ENCODE data around the gene STARD3NL. TPM values are rescaled to one million over a fixed set of nuclear protein-coding genes. Genes with fewer than 3 reads are reported as not detected.
"Not testable (repeated sequence)": the region's sequence is repeated elsewhere in the genome, so short reads cannot be mapped to it uniquely, and the experiment has no call there.

The STARD3NL gene
- total RNA-seq, 4 donors from 2014 or later: 2.6 to 41.4 (median 28.6) TPM

DNA sequence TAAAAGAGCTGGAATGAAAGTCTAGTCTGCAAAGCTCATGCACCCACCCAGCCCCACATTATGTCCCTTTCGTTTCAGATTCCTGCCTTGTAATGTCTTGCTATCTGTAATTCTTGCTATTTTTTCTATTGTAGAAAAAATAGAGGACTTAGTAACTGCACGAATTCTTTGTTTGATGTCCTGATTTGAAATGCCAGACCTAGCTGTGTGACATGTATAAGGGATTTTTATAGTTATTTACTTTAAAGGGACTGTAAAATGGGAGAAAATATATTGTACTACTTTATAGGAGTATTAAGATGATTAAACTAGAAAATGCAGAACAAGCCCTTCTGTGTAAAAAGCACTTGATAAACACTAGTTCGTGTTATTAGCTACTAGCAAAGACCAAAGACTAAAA is 63.0 kb downstream of the STARD3NL start:
- no peak for TF ChIP-seq EP300 (IDR thresholded peaks at IDR 0.05; ENCODE audit: low read depth)
- no peak for TF ChIP-seq POLR2AphosphoS5 (IDR thresholded peaks at IDR 0.05)
- TF ChIP-seq, protein P1, sequence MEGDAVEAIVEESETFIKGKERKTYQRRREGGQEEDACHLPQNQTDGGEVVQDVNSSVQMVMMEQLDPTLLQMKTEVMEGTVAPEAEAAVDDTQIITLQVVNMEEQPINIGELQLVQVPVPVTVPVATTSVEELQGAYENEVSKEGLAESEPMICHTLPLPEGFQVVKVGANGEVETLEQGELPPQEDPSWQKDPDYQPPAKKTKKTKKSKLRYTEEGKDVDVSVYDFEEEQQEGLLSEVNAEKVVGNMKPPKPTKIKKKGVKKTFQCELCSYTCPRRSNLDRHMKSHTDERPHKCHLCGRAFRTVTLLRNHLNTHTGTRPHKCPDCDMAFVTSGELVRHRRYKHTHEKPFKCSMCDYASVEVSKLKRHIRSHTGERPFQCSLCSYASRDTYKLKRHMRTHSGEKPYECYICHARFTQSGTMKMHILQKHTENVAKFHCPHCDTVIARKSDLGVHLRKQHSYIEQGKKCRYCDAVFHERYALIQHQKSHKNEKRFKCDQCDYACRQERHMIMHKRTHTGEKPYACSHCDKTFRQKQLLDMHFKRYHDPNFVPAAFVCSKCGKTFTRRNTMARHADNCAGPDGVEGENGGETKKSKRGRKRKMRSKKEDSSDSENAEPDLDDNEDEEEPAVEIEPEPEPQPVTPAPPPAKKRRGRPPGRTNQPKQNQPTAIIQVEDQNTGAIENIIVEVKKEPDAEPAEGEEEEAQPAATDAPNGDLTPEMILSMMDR (IDR thresholded peaks at IDR 0.05): no peak
- TF ChIP-seq POLR2A (IDR thresholded peaks at IDR 0.05): no peak
- Histone ChIP-seq H3K4me3 (no peak overlapping the region), H3K36me3 (no peaks in the 10 kb centered on the region), H3K27me3 (no peaks in the 10 kb centered on the region), H3K4me1 (no peaks in the 10 kb centered on the region), H3K27ac (no peak overlapping the region), H3K9me3 (no peaks in the 10 kb centered on the region)
- 42 to 63% methylated on average over 3 of the region's 3 CpGs for WGBS, 2 donors (ENCODE audit: low coverage in 1 of 2)
- in situ Hi-C loops (cut with MboI; ENCODE audit: low pct_ligation_motif_present in 1 of 4, low pct_unique_long_range_greater_than_20kb in 1 of 4, low sequenced_read_pairs in 3 of 4) (no loop called here), intact Hi-C loops (cut with DNase I; ENCODE audit: low total_unique reads) (no loop called here)
- DNase-seq: no peak

DNA sequence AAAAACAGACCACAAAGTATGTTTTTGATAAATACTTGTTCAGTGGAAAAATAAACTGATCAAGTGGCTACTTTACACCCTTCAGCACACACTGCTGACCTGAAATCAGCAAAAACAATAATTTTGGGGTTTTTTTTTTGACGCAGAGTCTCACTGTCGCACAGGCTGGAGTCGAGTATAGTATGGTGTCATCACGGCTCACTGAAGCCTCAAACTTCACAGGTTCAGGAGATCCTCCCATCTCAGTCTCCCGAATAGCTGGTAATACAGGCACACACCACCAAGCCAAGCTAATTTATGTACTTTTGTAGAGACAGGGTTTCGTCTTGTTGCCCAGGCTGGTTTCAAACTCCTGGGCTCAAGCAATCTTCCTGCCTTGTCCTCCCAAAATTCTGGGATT is 64.8 kb downstream of the STARD3NL start:
- in situ Hi-C loops (cut with MboI; ENCODE audit: low pct_ligation_motif_present in 1 of 4, low pct_unique_long_range_greater_than_20kb in 1 of 4, low sequenced_read_pairs in 3 of 4) (no loop called here), intact Hi-C loops (cut with DNase I; ENCODE audit: low total_unique reads) (no loop called here)
- Histone ChIP-seq H3K36me3 (no peaks in the 10 kb centered on the region), H3K27ac (no peak overlapping the region), H3K4me1 (no peaks in the 10 kb centered on the region), H3K27me3 (no peaks in the 10 kb centered on the region), H3K9me3 (no peaks in the 10 kb centered on the region), H3K4me3 (no peak overlapping the region)
- no peak for DNase-seq
- WGBS, 2 donors (ENCODE audit: low coverage in 1 of 2): 88 to 100% methylated on average over 3 to 6 of the region's 6 CpGs
- TF ChIP-seq POLR2A (IDR thresholded peaks at IDR 0.05) (no peak), EP300 (IDR thresholded peaks at IDR 0.05; ENCODE audit: low read depth) (no peak), POLR2AphosphoS5 (IDR thresholded peaks at IDR 0.05) (no peak)
- TF ChIP-seq, protein P1 (IDR thresholded peaks at IDR 0.05): no peak

DNA sequence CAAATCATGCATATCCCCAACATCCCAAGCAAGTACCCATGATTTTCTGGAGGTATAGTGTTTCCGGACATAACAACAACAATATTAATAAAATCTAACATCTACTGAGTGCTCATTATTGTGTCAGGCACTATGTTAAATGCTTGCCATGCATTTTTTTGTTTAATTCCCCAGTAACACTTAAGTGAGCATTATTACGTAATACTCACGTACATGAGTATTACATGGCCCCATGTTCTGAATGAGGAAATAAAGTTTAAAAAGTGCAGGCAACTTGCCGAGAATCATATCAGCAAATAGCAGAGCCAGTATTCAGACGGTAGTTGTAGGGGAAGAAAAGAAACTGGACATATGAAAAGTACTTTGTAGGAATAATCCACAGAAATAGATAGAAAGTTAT is 65.3 kb downstream of the STARD3NL start:
- H3K4me1 ChIP-seq; H3K27me3 ChIP-seq; H3K4me3 ChIP-seq; H3K27ac ChIP-seq; H3K9me3 ChIP-seq; in situ Hi-C loops (cut with MboI; ENCODE audit: low pct_ligation_motif_present in 1 of 4, low pct_unique_long_range_greater_than_20kb in 1 of 4, low sequenced_read_pairs in 3 of 4); intact Hi-C loops (cut with DNase I; ENCODE audit: low total_unique reads); DNase-seq; H3K36me3 ChIP-seq: not testable (repeated sequence)
- WGBS, 2 donors (ENCODE audit: low coverage in 1 of 2): 46 to 55% methylated on average over 5 of the region's 5 CpGs

DNA sequence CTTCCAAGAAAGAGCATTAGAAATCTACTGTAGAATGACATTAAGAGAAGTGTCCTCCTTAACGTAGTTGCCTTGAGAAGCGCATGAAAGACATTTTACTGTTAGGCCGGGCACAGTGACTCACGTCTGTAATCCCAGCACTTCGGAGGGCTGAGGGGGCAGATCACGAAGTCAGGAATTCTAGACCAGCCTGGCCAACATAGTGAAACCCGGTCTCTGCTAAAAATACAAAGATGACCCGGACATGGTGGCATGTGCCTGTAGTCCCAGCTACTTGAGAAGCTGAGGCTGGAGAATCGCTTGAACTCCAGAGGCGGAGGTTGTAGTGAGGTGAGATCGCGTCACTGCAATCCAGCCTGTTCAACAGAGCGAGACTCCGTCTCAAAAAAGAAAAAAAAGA is 66.5 kb downstream of the STARD3NL start:
- H3K9me3 ChIP-seq: no peaks in the 10 kb centered on the region
- H3K36me3 ChIP-seq: no peaks in the 10 kb centered on the region
- no peak for DNase-seq
- TF ChIP-seq, protein P1 (IDR thresholded peaks at IDR 0.05): no peak
- TF ChIP-seq EP300 (IDR thresholded peaks at IDR 0.05; ENCODE audit: low read depth) (no peak), POLR2A (IDR thresholded peaks at IDR 0.05) (no peak), POLR2AphosphoS5 (IDR thresholded peaks at IDR 0.05) (no peak)
- H3K27ac ChIP-seq: no peak overlapping the region
- 92 to 94% methylated on average over 13 to 14 of the region's 14 CpGs for WGBS, 2 donors (ENCODE audit: low coverage in 1 of 2)
- H3K4me3 ChIP-seq: no peak overlapping the region
- in situ Hi-C loops (cut with MboI; ENCODE audit: low pct_ligation_motif_present in 1 of 4, low pct_unique_long_range_greater_than_20kb in 1 of 4, low sequenced_read_pairs in 3 of 4) (no loop called here), intact Hi-C loops (cut with DNase I; ENCODE audit: low total_unique reads) (no loop called here)
- no peaks in the 10 kb centered on the region for H3K4me1 ChIP-seq
- no peaks in the 10 kb centered on the region for H3K27me3 ChIP-seq

DNA sequence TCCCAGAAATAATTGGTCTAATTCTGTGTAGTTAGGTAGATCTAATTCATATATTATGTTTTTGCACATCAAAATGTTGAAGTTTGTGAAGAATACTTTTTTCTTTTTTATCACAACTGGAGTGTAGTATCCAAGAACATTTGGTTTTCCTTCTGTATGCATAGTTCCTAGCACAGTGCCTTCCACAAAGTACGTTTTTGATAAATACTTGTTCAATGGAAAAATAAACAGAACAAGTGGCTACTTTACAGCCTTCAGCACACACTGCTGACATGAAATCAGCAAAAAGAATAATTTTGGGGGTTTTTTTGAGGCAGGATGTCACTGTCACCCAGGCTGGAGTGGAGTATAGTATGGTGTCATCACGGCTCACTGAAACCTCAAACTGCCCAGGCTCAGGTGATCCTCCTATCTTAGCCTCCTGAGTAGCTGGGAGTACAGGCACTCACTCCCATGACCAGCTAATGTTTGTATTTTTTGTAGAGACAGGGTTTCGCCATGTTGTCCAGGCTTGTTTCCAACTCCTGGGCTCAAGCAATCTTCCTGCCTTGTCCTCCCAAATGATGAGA is 67.4 kb downstream of the STARD3NL start:
- intact Hi-C loops (cut with DNase I; ENCODE audit: low total_unique reads) (no loop called here), in situ Hi-C loops (cut with MboI; ENCODE audit: low pct_ligation_motif_present in 1 of 4, low pct_unique_long_range_greater_than_20kb in 1 of 4, low sequenced_read_pairs in 3 of 4) (no loop called here)
- TF ChIP-seq POLR2A (IDR thresholded peaks at IDR 0.05): no peak
- no peak for TF ChIP-seq POLR2AphosphoS5 (IDR thresholded peaks at IDR 0.05)
- no peak for TF ChIP-seq EP300 (IDR thresholded peaks at IDR 0.05; ENCODE audit: low read depth)
- TF ChIP-seq, protein P1 (IDR thresholded peaks at IDR 0.05): no peak
- WGBS, 2 donors (ENCODE audit: low coverage in 1 of 2): 42 to 75% methylated on average over 1 to 3 of the region's 3 CpGs
- Histone ChIP-seq H3K27ac (no peak overlapping the region), H3K4me1 (no peaks in the 10 kb centered on the region), H3K36me3 (no peaks in the 10 kb centered on the region), H3K27me3 (no peaks in the 10 kb centered on the region), H3K9me3 (no peaks in the 10 kb centered on the region), H3K4me3 (no peak overlapping the region)
- no peak for DNase-seq

Measured in transverse colon (tissue), 4 donors.